K562 (cell line): Measurements from ENCODE around the gene BNIP3. TPM values are rescaled to one million over a fixed set of nuclear protein-coding genes. Genes with fewer than 3 reads are reported as not detected.

Source experiments
- ATAC-seq: fragments of 200-7000 bp; cut with Tn5 transposase; 3 replicates; pipeline ENCODE4 v1.9.1; 2020; ENCODE audit warnings: moderate library complexity
- BruUV-seq: library from RNA; stranded (reverse); fragments of 400-500 nt; replicated peaks from 2 replicates; lab custom pipeline; 2021; lab: Mats Ljungman, UMichigan
- CTCF ChIA-PET: fragments of 300-600 bp; formaldehyde crosslinking; extraction: SDS; loops from one replicate; lab custom pipeline; 2021; ENCODE audit warnings: low intra/inter-chr PET ratio; lab: Yijun Ruan, JAX
- POLR2A ChIA-PET: fragments of 300-600, 350-650 bp; sonication (Branson Sonifier 250); formaldehyde crosslinking; extraction: SDS; loops from one replicate; lab custom pipeline; 2021; ENCODE audit warnings: antibody characterized with exemption, inconsistent platforms; lab: Yijun Ruan, JAX
- DNase-seq, 4 experiments: peaks; one replicate each; pipeline versions ENCODE4 v3.0.0 to v3.0.0-alpha.2; 2011 to 2018; ENCODE audit warnings: low spot score in 3 of 4, mixed read lengths in 3 of 4; ENCODE audit errors: extremely low read depth in 1 of 4
- FAIRE-seq: peaks from 2 replicates; lab custom pipeline; 2011; peaks lifted over from hg19 to GRCh38; lab: Jason Lieb, UNC
- H2AFZ ChIP-seq: 2 replicates; pipeline ENCODE4 v1.6.0; 2011; ENCODE audit warnings: low read depth, low read length, control low read depth, inconsistent platforms
- H3K27ac ChIP-seq: fragments of 200-600 bp; 3 replicates; pipeline ENCODE4 v1.8.0; 2011; ENCODE audit warnings: low read depth, mild to moderate bottlenecking, control low read depth, inconsistent platforms, low read length, moderate library complexity, mixed read lengths; ENCODE audit errors: extremely low read depth
- H3K27me3 ChIP-seq, 2 experiments: fragments of 300-600 bp in 1 of 2; 2 replicates in 1 of 2; 3 replicates in 1 of 2; pipeline versions ENCODE4 v1.6.0 to v1.8.0; 2011; ENCODE audit warnings: inconsistent platforms in 2 of 2, low read length in 2 of 2, mild to moderate bottlenecking in 1 of 2, mixed read lengths in 1 of 2, moderate library complexity in 1 of 2; ENCODE audit not compliant: control insufficient read depth in 2 of 2, insufficient read depth in 2 of 2
- H3K36me3 ChIP-seq: fragments of 300-600 bp; 3 replicates; pipeline ENCODE4 v1.8.0; 2011; ENCODE audit warnings: mild to moderate bottlenecking, low read length, inconsistent platforms; ENCODE audit not compliant: control insufficient read depth, insufficient read depth
- H3K4me1 ChIP-seq, 2 experiments: fragments of 200-600 bp in 1 of 2; replicated peaks in 1 of 2; 2 replicates in 1 of 2; 3 replicates in 1 of 2; pipeline versions ENCODE4 v1.5.1 to v1.8.0; 2011; ENCODE audit warnings: inconsistent platforms in 2 of 2, low read length in 2 of 2, mild to moderate bottlenecking in 1 of 2, mixed read lengths in 1 of 2, moderate library complexity in 1 of 2; ENCODE audit not compliant: control insufficient read depth in 2 of 2, insufficient read depth in 2 of 2
- H3K4me2 ChIP-seq: 2 replicates; pipeline ENCODE4 v1.6.1; 2011; ENCODE audit warnings: low read length, control low read depth, inconsistent platforms, mixed read lengths; ENCODE audit not compliant: insufficient read depth
- H3K4me3 ChIP-seq: fragments of 200-600 bp; sonication (generic), shearing (Covaris generic); 2 replicates; pipeline ENCODE4 v1.5.1; 2016; ENCODE audit warnings: control low read depth, inconsistent platforms
- H3K79me2 ChIP-seq: fragments of 200-600 bp; 3 replicates; pipeline ENCODE4 v1.8.0; 2011; ENCODE audit warnings: low read length, inconsistent platforms; ENCODE audit not compliant: control insufficient read depth, insufficient read depth
- H3K9ac ChIP-seq, 2 experiments: 2 replicates each; pipeline versions ENCODE4 v1.6.0 to v1.6.1; 2011; ENCODE audit warnings: low read depth in 2 of 2, low read length in 2 of 2, control low read depth in 1 of 2, inconsistent platforms in 1 of 2, mild to moderate bottlenecking in 1 of 2, mixed read lengths in 1 of 2; ENCODE audit not compliant: insufficient read depth in 1 of 2
- H3K9me1 ChIP-seq: one replicate; pipeline ENCODE4 v1.6.0; 2011; ENCODE audit warnings: inconsistent platforms, mild to moderate bottlenecking, low read length, moderate library complexity; ENCODE audit not compliant: control insufficient read depth, insufficient read depth
- H3K9me3 ChIP-seq: replicated peaks from 2 replicates; pipeline ENCODE4 v1.5.1; 2011; ENCODE audit warnings: low read depth, low read length, inconsistent platforms; ENCODE audit not compliant: control insufficient read depth, insufficient read depth
- H4K20me1 ChIP-seq: replicated peaks from 2 replicates; pipeline ENCODE4 v1.6.1; 2011; ENCODE audit warnings: low read length, inconsistent platforms, mixed read lengths; ENCODE audit not compliant: control insufficient read depth, insufficient read depth
- WGBS: fragments of 100-300 bp; shearing (Covaris generic); methylation state at CpG from one replicate; pipeline ENCODE4 v1.1.6; 2016; ENCODE audit warnings: low coverage, mixed read lengths; ENCODE audit not compliant: insufficient coverage; ENCODE audit errors: missing lambda C conversion rate; 5-methylcytosine and 5-hydroxymethylcytosine counted together
- in situ Hi-C: fragments of 300-500 bp; cut with MboI; formaldehyde crosslinking; loops from 4 replicates; pipeline ENCODE4 v1.15.0; 2018; ENCODE audit warnings: inconsistent platforms, mixed read lengths
- intact Hi-C: fragments of 100-400 bp; cut with micrococcal nuclease; formaldehyde crosslinking; loops from 2 replicates; pipeline ENCODE4 v1.14.2; 2022
- polyA plus RNA-seq, 8 experiments: library from polyadenylated mRNA; depleted of rRNA in 4 of 8; stranded (reverse) in 5 of 8; unstranded in 3 of 8; fragments of >200 nt; fragmentation: Nextera tagmentation in 2 of 8; fragmentation: Illumina TruSeq in 1 of 8; extraction: Ambion mirVana in 2 of 8; extraction: Trizol in 1 of 8; gene quantifications; 2 replicates each; pipeline versions ENCODE4 v1.2.1 to v1.2.3, GENCODE V29; 2011 to 2014; ENCODE audit warnings: inconsistent platforms in 1 of 8, missing spikeins in 1 of 8
- total RNA-seq, 7 experiments: library from RNA; depleted of rRNA in 6 of 7; stranded (reverse); fragments of >200 nt in 6 of 7; fragmentation: Illumina TruSeq in 2 of 7; extraction: Trizol in 2 of 7; gene quantifications; 2 replicates each; pipeline versions ENCODE4 v1.2.1 to v1.2.3, GENCODE V29; 2011 to 2021; ENCODE audit warnings: low replicate concordance in 1 of 7
- TF ChIP-seq, protein P1 (sequence below): sonication (generic); formaldehyde crosslinking; IDR thresholded peaks from 2 replicates; pipeline ENCODE4 v1.8.1; 2023; ENCODE audit warnings: mild to moderate bottlenecking, missing genetic modification reagents
- TF ChIP-seq, protein P2 (sequence below): sonication (generic); formaldehyde crosslinking; IDR thresholded peaks from 2 replicates; pipeline ENCODE4 v1.8.0; 2022; ENCODE audit warnings: missing genetic modification reagents, mild to moderate bottlenecking, borderline replicate concordance

The BNIP3 gene
- total and polyA plus RNA-seq, 9 of the 15 experiments (the other 6 are each of a cell fraction or from before 2014, with no cell fraction given): 9.2 to 119 (median 42.2) TPM

DNA sequence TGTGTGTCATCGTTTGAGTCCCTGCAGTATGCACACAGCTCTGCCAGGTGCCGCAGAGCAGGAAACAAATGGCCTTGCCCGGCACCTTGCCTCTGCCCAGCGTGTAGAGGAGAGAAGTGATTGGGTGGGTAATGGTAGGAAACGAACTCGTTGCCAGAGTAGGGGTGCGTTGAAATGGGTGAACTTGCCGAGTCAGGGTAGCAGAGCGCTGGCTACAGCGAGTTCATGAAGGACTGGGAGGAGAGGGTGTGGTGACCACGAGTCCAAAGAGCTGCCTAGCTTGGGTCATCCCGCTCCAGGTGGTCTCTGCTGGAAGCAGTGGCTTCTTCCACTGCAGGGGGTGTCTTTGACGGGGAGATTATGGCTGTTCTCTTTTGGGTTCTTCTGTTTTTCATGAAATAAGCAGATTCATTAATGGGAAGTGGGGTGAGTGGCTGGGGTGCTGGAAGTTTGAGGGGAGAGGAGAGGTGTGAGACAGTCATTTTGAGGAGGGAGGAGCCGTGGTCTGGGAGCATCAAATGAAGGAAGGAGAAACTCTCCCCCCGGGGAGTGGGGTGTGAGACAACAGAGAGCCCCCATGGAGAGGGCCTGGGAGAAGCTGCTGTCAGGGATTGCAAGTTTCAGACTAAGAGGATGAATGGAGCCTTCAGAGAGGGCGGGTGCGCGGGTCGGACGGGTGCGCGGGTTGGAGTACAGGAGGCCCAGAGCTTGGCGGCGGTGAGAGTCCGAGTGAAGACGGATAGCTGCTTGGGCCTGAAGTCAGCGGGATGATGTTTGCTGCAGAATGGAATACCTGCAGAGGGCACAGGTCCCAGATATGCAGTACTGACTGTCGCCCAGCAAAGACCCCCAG is 54.8 kb downstream of the BNIP3 start:
- peaks cover 36 to 44% of the 10 kb centered on the region in 2 experiments; a peak in 4 of 5 replicates for H3K4me1 ChIP-seq
- no peak overlapping the region for H2AFZ ChIP-seq
- ChIA-PET POLR2A (interaction anchor here (0.6 to 2.7 kb wide), 3 partner anchors 12 to 30 kb away, joined by 3 to 14 read pairs (median 8); no protein-coding TSS in a partner anchor), CTCF (no interaction called here)
- no peak for FAIRE-seq
- H3K36me3 ChIP-seq: peaks cover 33% of the 10 kb centered on the region; the same call in 1 of the 3 replicates
- H3K9me1 ChIP-seq: no peaks in the 10 kb centered on the region
- BruUV-seq: no TSS peak
- H3K79me2 ChIP-seq: peaks cover 100% of the 10 kb centered on the region
- intact Hi-C loops (no loop called here), in situ Hi-C loops (no loop called here)
- peaks cover 2% of the 10 kb centered on the region; the same call in 1 of the 2 replicates for H3K9me3 ChIP-seq
- peak overlapping the region; percentile 52; the same call in 2 of the 3 replicates for H3K27ac ChIP-seq
- H3K4me3 ChIP-seq: no peak overlapping the region
- peak; percentile 45; the same call in 2 of the 3 replicates for ATAC-seq
- TF ChIP-seq, protein P1, sequence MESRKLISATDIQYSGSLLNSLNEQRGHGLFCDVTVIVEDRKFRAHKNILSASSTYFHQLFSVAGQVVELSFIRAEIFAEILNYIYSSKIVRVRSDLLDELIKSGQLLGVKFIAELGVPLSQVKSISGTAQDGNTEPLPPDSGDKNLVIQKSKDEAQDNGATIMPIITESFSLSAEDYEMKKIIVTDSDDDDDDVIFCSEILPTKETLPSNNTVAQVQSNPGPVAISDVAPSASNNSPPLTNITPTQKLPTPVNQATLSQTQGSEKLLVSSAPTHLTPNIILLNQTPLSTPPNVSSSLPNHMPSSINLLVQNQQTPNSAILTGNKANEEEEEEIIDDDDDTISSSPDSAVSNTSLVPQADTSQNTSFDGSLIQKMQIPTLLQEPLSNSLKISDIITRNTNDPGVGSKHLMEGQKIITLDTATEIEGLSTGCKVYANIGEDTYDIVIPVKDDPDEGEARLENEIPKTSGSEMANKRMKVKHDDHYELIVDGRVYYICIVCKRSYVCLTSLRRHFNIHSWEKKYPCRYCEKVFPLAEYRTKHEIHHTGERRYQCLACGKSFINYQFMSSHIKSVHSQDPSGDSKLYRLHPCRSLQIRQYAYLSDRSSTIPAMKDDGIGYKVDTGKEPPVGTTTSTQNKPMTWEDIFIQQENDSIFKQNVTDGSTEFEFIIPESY: peak; percentile 78
- TF ChIP-seq, protein P2, sequence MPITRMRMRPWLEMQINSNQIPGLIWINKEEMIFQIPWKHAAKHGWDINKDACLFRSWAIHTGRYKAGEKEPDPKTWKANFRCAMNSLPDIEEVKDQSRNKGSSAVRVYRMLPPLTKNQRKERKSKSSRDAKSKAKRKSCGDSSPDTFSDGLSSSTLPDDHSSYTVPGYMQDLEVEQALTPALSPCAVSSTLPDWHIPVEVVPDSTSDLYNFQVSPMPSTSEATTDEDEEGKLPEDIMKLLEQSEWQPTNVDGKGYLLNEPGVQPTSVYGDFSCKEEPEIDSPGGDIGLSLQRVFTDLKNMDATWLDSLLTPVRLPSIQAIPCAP (CRISPR knock-in tag): no peak
- H4K20me1 ChIP-seq: peaks cover 4% of the 10 kb centered on the region; the same call in 1 of the 2 replicates
- H3K4me2 ChIP-seq: no peak overlapping the region
- WGBS: 50% methylated on average over 16 of the region's 28 CpGs
- peak overlapping the region in 1 of 2 experiments; percentile 78; a peak in 2 of 4 replicates for H3K9ac ChIP-seq
- peak in 1 of 4 experiments; percentile 28 for DNase-seq
- no peaks in the 10 kb centered on the region; a peak in 1 of 5 replicates for H3K27me3 ChIP-seq
